Stimulated activated CD8-positive, alpha-beta memory T cell treated with anti-CD3 and anti-CD28 coated beads, Interleukin-2, amount 100 ng/mL, for 1 hour (primary cell): ENCODE data around the gene NOPCHAP1.
A peak's percentile ranks its signal among the peaks of the same experiment; 100 is the strongest.
"Not testable (repeated sequence)": the region's sequence is repeated elsewhere in the genome, so short reads cannot be mapped to it uniquely, and the experiment has no call there.

Experiments
- DNase-seq, 2 donors: peaks; one replicate each; pipeline ENCODE4 v3.0.0-alpha.2; 2020; ENCODE audit warnings: low read depth in 2 of 2

Gene NOPCHAP1

DNA sequence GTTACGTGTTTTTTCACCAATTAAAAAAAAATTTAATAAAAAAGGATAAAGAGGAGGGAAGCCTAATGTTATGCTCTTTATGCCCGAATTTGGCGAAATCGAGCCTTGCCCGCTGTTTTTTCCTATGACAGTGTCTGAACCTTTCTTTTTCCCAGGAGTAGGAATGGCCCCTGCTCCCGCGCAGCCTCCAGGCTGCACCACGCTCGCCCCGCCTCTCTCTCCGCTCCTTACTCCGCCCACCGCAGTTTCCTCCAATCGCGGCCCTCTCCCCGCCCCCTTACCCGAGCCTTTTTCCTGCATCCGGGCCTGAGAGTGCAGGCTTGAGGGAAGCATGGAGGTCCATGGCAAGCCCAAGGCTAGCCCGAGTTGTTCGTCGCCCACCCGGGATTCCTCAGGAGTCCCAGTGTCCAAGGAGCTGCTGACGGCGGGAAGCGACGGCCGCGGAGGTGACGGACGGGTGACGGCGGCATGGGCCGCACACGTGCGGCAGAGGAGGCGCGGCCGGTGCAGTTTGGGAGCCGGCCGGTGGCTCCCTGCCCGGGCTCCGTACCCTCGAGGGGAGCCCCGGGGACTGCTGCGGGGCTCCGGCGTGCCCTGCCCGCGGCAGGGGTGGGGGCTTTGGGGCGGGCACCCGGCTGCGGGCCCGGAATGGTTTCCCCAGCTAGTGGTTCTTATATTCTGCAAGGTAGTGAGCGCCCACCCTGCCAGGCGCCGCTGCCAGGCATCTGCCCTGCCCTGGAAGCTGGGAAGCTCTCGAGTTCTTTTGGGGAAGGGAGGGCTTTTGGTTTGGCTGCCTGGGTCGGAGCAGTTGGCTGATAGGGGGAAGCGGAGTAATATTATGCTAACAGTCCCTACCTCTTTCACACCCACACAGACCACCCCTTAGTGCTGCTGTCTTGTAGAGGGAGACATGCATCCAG is at the start of gene NOPCHAP1:
Gene NOPCHAP1 (plus strand): TSS at position 295 of the 920 bp plus-strand sequence. CDS start 37 bp downstream, at position 332.
- DNase-seq, result peak; percentile 69 to 75

- no peak for DNase-seq
Observed at GRCh38 chr12:104938371-104938770, 47.7 kb upstream of the NOPCHAP1 start.

DNA sequence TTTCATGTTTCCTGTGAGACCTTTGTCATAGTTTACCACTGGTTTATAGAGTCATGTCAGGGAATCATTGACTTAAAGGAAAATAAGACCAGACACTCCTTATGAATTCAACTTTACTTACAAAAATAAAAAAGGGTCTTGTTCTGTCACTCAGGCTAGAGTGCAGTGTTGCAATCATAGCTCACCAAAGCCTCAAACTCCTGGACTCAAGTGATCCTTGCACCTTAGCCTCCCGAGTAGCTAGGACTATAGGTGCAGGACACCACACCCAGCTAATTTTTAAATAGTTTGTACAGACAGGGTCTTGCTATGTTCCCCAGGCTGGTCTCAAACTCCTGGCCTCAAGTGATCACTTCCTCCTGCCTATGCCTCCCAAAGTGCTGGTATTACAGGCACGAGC is 47.0 kb upstream of the NOPCHAP1 start:
- DNase-seq, result no peak

DNA sequence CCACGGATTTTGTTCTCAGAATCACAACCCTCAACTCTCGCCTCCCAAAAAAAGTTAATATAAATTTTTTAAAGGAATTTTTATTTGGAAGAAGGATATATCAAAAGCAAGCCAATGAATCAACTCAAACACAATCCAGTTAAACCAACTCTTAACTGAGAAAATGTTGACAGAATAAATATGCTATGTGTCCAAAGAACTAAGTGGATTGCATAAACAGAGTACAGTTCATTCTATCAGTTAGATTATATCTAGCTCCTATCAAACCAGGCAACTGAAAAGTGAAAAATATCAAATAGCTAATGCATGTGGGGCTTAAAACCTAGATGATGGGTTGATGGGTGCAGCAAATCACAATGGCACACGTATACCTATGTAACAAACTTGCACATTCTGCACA is 44.7 kb upstream of the NOPCHAP1 start:
- no peak for DNase-seq

DNA sequence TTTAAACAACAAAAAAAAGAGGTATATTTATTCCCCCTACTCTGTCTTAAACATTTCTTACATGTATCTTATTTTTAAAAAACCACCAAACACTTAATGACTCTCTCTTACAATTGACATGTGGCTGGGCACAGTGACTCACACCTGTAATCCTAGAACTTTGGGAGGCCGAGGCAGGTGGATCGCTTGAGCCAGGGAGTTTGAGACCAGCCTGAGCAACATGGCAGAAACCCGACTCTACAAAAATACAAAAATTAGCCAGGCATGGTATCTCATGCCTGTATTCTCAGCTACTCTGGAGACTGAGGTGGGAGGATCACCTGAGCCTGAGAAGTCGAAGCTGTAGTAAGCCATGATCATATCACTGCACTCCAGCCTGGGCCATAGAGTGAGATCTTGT is 44.0 kb upstream of the NOPCHAP1 start:
- DNase-seq, result no peak

DNA sequence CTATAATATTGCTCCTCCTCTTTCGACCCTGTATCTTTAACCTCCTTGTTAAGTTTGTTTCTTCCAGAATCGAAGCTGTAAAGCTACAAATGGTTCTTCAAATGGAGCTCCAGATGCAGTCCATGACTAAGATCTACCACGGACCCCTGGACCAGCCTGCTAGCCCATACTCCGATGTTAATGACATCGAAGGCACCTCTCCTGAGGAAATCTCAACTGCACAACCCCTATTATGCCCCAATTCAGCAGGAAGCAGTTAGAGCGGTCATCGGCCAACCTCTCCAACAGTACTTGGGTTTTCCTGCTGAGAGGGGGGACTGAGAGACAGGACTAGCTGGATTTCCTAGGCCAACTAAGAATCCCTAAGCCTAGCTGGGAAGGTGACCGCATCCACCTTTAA is 42.7 kb upstream of the NOPCHAP1 start:
- DNase-seq, result not testable (repeated sequence)

- no peak for DNase-seq
Observed at GRCh38 chr12:104944252-104944651, 41.9 kb upstream of the NOPCHAP1 start.

DNA sequence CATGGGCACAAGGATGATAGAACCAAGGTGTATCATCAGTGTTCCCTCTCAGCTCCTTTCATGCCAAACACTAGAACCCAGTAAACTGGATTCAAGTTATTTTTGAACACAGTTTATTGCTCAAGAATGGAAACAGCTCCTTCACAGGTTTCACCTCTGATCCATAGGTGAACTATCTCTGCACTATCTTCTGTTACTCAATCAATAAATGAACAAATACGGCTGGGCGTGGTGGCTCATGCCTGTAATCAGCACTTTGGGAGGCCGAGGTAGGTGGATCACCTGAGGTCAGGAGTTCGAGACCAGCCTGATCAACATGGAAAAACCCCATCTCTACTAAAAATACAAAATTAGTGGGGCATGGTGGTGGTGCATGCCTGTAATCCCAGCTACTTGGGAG is 37.4 kb upstream of the NOPCHAP1 start:
- not testable (repeated sequence) for DNase-seq

- no peak for DNase-seq
Observed at GRCh38 chr12:104951759-104952509, 34.2 kb upstream of the NOPCHAP1 start.

- DNase-seq, result no peak
Observed at GRCh38 chr12:104952816-104953215, 33.3 kb upstream of the NOPCHAP1 start.

DNA sequence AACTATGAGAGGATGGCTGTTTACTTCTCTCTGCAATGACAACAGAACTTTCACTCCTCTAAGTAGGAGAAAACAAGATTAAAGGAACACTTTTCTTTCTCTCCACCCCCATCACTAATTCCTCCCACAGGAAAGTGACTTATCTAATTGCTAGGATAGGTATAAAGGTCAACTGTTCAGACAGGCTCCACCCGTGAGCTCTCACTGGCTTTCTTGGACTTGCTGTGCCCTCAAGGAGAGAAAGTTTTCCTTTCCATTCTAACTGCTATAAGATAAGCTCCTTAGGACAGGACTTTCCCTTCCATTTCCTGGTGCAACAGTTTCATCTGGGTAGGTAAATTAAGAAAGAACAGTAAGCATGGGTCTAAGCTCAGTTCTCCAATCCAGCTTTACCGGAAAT is 32.8 kb upstream of the NOPCHAP1 start:
- DNase-seq, result no peak

DNA sequence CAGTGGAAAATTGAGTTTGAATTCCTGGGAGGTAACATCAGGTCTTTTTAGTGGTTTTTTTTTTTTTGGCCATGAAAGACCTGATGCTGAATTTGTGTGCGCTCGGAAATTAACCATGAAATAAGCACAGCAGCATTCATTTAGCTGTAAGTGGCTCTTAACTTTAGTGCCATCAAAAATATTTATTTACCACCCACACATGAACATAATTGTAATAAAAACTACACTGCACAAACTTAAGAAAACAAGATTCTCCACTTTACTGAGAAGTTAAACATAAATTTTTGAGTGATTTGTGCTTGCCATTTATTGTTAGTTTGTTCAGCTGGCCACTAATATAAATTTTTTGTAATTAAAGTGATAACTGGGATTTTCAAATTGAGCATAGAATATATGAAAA is 30.4 kb upstream of the NOPCHAP1 start:
- DNase-seq, result no peak

- no peak for DNase-seq
Observed at GRCh38 chr12:104956870-104957718, 29.0 kb upstream of the NOPCHAP1 start.

GRCh38 chr12:104957719-104958000 is 28.5 kb upstream of the NOPCHAP1 start:
- peak in 1 of 2 donors; percentile 1 for DNase-seq

DNA sequence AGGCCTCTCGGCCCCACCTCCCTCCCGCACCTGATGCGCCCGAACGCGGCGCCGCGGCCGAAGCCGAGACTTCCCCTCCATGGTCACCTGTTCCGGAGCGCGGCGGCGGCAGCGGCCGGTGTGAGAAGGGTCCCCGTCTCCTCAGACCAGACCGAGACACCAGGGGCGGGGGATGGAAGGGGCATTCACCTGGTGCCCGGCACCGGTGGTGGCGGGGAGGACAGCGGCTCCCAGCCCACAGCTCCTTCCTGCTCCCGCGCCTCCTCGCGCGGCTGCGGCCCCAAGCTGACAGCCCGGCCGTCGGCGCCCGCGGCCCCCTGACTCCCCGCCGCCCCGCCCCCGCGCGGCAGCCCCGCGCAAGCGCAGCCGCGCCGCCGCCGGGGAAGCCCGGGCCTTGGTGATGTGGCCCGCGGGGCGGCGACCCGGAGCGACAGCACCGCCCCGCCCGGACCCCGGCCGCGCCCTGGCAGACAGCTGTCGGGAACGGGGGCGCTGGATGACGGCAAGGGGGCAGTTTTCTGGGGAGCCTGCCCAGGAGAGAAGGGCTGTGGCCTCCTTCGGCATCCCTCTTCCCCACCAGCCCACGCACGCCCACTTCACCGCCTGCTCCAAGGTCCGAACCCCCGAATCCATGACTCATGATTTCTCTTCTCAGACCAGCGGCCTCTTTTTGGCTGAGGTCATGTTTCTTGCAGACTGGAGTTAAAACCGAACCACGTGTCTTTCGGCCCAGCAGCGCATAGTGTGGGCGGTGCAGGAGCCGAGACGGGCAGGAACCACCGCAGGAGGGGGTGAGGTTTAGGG is 27.9 kb upstream of the NOPCHAP1 start, which contains the start of gene SLC41A2:
Gene SLC41A2 (minus strand): TSS at position 290 of the 804 bp plus-strand sequence. CDS start 29,763 bp downstream, outside the sequence.
- DNase-seq, result peak; percentile 47 to 59

DNA sequence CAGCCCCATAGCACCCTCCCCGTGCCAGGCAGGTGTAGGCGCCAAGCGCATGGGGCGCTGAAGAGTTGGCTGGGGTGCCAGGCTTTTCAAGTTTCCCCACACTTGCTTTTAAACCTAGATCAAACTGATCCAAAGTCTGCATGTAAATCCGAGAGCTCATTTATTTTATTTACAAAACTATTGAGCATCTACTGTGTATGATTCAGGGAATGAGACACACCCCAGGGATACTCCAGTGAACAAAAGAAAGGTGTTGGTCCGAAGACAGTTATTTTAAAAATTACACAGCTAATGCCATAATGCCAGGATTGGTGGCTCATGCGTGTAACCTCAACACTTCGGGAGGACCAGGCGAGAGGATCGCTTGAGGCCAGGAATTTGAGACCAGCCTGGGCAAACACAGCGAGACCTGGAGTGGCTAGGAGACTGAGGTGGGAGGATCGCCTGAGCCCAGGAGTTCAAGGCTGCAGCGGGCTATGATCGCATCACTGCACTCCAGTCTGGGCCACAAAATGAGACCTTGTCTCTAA is 27.2 kb upstream of the NOPCHAP1 start:
- DNase-seq, result no peak

GRCh38 chr12:104959335-104959841 is 26.7 kb upstream of the NOPCHAP1 start:
- DNase-seq, result no peak

DNA sequence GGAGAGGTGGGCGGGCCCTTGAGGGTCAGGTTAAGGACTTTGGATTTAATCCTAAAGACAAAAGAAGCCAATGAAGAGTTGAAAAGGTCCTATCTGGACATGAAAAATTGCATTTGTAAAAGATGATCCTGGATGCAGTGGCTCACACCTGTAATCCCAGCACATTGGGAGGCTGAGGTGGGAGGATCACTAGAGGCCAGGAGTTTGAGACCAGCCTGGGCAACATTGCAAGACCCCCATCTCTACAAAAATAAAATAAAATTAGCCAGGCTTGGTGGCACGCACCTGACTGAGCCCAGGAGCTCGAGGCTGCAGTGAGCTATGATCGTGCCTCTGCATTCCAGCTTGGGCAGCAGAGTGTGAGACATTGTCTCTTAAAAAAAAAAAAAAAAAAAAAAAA is 25.7 kb upstream of the NOPCHAP1 start:
- DNase-seq, result no peak

DNA sequence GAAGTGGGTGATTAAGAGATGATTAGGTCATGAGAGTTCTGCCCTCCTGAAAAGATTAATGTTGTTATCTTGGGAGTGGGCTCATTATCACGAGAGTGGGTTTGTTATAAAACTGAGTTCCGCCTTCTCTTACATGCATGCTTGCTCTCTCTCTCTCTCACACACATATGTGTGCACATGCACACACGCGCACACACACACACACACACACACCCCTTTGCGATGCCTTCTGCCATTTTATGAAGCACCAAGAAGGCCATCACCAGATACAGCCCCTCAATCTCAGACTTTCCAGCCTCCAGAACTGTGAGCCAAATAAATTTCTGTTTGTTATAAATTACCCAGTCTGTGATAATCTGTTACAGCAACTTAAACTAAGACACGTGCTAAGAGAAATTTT is 22.4 kb upstream of the NOPCHAP1 start:
- no peak for DNase-seq

DNA sequence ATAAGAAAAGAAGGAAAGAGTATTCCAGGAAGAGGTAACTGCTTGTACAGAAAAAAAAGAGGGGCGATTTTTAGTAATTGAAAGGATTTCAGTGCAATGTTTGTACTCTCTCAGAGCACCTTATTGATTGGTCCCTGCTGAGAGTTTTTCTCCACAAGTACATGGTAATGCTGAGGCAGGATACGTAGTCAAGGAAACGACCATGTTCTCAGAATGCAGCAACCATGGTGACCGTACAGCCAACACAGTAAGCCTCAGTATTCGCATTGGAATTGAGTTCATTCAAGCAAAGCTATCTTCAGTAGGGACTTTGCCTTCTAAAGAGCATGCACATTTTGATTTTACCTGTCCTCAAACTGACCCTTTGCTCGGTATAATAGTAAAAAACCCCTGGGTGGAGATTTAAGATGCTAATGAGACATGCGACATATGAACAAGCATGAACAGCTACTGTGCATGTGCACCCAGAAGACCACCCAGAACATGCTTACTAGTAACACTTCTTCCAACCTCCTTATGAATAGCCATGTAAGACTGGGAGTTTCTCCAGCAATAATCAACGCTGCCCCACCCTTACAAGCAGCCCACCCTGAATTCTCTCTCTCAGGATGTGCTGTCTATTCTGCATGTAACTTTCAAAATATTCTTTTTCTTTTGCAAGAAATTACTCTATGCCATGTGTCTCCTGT is 21.8 kb upstream of the NOPCHAP1 start:
- DNase-seq, result no peak
